Transverse colon (tissue), 4 donors: ENCODE measurements around the gene ARIH2. TPM values are rescaled to one million over a fixed set of nuclear protein-coding genes. Genes with fewer than 3 reads are reported as not detected.

ENCODE experiments used
- DNase-seq: peaks from one replicate; pipeline ENCODE4 v3.0.0-alpha.2; 2019
- H3K27ac ChIP-seq, 4 donors: fragments of 200-600 bp; sonication (generic); 2 replicates each; pipeline ENCODE4 v1.5.1; 2016 to 2018; ENCODE audit warnings: inconsistent platforms in 4 of 4
- H3K27me3 ChIP-seq: fragments of 200-600 bp; sonication (generic); 2 replicates; pipeline ENCODE4 v1.5.1; 2017; ENCODE audit warnings: inconsistent platforms
- H3K36me3 ChIP-seq, 4 donors: fragments of 200-600 bp; sonication (generic); 2 replicates each; pipeline ENCODE4 v1.5.1; 2017 to 2019; ENCODE audit warnings: inconsistent platforms in 4 of 4
- H3K4me1 ChIP-seq, 4 donors: fragments of 200-600 bp; sonication (generic); 2 replicates each; pipeline ENCODE4 v1.5.1; 2017 to 2020; ENCODE audit warnings: inconsistent platforms in 4 of 4
- H3K4me3 ChIP-seq, 4 donors: fragments of 200-600 bp; sonication (generic); 1 replicate in 1 of 4; 2 replicates in 3 of 4; pipeline versions ENCODE4 v1.5.1 to v1.6.1; 2017 to 2019; ENCODE audit warnings: inconsistent platforms in 4 of 4
- H3K9me3 ChIP-seq, 2 donors: fragments of 200-600 bp; sonication (generic); 2 replicates each; pipeline ENCODE4 v1.5.1; 2017 to 2019; ENCODE audit warnings: inconsistent platforms in 2 of 2
- CTCF ChIP-seq, 5 experiments: fragments of 200-600 bp in 3 of 5; fragments of 450-650 bp in 2 of 5; sonication (generic) in 3 of 5; IDR thresholded peaks; 1 replicate in 2 of 5; 2 replicates in 3 of 5; pipeline ENCODE4 v1.5.1; 2016 to 2017; ENCODE audit warnings: antibody characterized with exemption in 5 of 5, inconsistent platforms in 3 of 5, mild to moderate bottlenecking in 2 of 5, moderate library complexity in 1 of 5
- EP300 ChIP-seq: sonication (generic); formaldehyde crosslinking; IDR thresholded peaks from one replicate; pipeline ENCODE4 v1.6.1; 2017; ENCODE audit warnings: antibody characterized with exemption, low read depth
- POLR2A ChIP-seq: fragments of 450-650 bp; IDR thresholded peaks from one replicate; pipeline ENCODE4 v1.6.1; 2016; ENCODE audit warnings: antibody characterized with exemption, mild to moderate bottlenecking, moderate library complexity
- POLR2AphosphoS5 ChIP-seq, 3 donors: sonication (generic); formaldehyde crosslinking; IDR thresholded peaks; one replicate each; pipeline ENCODE4 v1.6.1; 2016; ENCODE audit warnings: antibody characterized with exemption in 3 of 3
- WGBS, 2 donors: methylation state at CpG; one replicate each; pipeline ENCODE4 v1.1.5; 2018; ENCODE audit warnings: low coverage in 1 of 2; 5-methylcytosine and 5-hydroxymethylcytosine counted together
- in situ Hi-C, 4 donors: fragments of 200-750 bp; cut with MboI; loops; one replicate each; pipeline versions ENCODE4 v1.15.0 to v1.15.1; 2017; ENCODE audit warnings: low sequenced_read_pairs in 3 of 4, low pct_ligation_motif_present in 1 of 4, low pct_unique_long_range_greater_than_20kb in 1 of 4
- intact Hi-C: fragments of 100-400 bp; cut with DNase I; formaldehyde crosslinking; loops from one replicate; pipeline ENCODE4 v1.15.1; 2023; ENCODE audit warnings: low total_unique reads
- total RNA-seq, 4 donors: library from RNA; depleted of rRNA; stranded (reverse); fragments of >200 nt; gene quantifications; one replicate each; pipeline ENCODE4 v1.1.0, GENCODE V29; 2016

The ARIH2 gene
- total RNA-seq, 4 donors from 2014 or later: 82.6 to 269 (median 115) TPM

GRCh38 chr3:48938156-48938555 lies 19.5 kb downstream of the ARIH2 start:
- TF ChIP-seq CTCF (IDR thresholded peaks at IDR 0.05) (no peak), POLR2AphosphoS5 (IDR thresholded peaks at IDR 0.05) (no peak), POLR2A (no peak), EP300 (no peak)

GRCh38 chr3:48938689-48939088 lies 20.0 kb downstream of the ARIH2 start:
- peaks cover 0 to 21% (median 4%) of the 10 kb centered on the region in 4 donors for H3K4me1 ChIP-seq
- H3K9me3 ChIP-seq: no peaks in the 10 kb centered on the region
- no peaks in the 10 kb centered on the region for H3K27me3 ChIP-seq
- in situ Hi-C loops: no loop called here
- H3K36me3 ChIP-seq: peaks cover 0 to 2% (median 0%) of the 10 kb centered on the region in 4 donors
- no peak overlapping the region for H3K4me3 ChIP-seq
- intact Hi-C loops: no loop called here
- no peak overlapping the region for H3K27ac ChIP-seq
- DNase-seq: no peak
- TF ChIP-seq POLR2AphosphoS5 (IDR thresholded peaks at IDR 0.05) (no peak), CTCF (IDR thresholded peaks at IDR 0.05) (no peak), EP300 (no peak), POLR2A (no peak)
- 91 to 92% methylated on average over 2 to 3 of the region's 3 CpGs for WGBS, 2 donors

More at GRCh38 chr3:48938156-48938555, 19.5 kb downstream of the ARIH2 start:
- H3K4me1 ChIP-seq: peaks cover 0 to 21% (median 4%) of the 10 kb centered on the region in 4 donors
- H3K9me3 ChIP-seq: no peaks in the 10 kb centered on the region
- no peak for DNase-seq
- H3K27me3 ChIP-seq: no peaks in the 10 kb centered on the region
- in situ Hi-C loops: no loop called here
- H3K27ac ChIP-seq: no peak overlapping the region
- peaks cover 0 to 3% (median 0%) of the 10 kb centered on the region in 4 donors for H3K36me3 ChIP-seq
- intact Hi-C loops: no loop called here
- H3K4me3 ChIP-seq: no peak overlapping the region

- in situ Hi-C loops (no loop called here), intact Hi-C loops (no loop called here)
- no peak overlapping the region for H3K27ac ChIP-seq
- H3K4me3 ChIP-seq: no peak overlapping the region
- TF ChIP-seq CTCF (IDR thresholded peaks at IDR 0.05): no peak
- TF ChIP-seq POLR2AphosphoS5 (IDR thresholded peaks at IDR 0.05): no peak
- no peak for TF ChIP-seq POLR2A
- no peak for TF ChIP-seq EP300
- H3K27me3 ChIP-seq: no peaks in the 10 kb centered on the region
- H3K9me3 ChIP-seq: no peaks in the 10 kb centered on the region
- peaks cover 0 to 3% (median 0%) of the 10 kb centered on the region in 4 donors for H3K36me3 ChIP-seq
- H3K4me1 ChIP-seq: peaks cover 0 to 6% (median 0%) of the 10 kb centered on the region in 4 donors
- no peak for DNase-seq
- 70 to 75% methylated on average over 1 to 2 of the region's 2 CpGs for WGBS, 2 donors
Observed at GRCh38 chr3:48945432-48945831, 26.8 kb downstream of the ARIH2 start.

GRCh38 chr3:48945891-48946549 lies 27.4 kb downstream of the ARIH2 start:
- H3K4me3 ChIP-seq: no peak overlapping the region
- no peaks in the 10 kb centered on the region for H3K9me3 ChIP-seq
- in situ Hi-C loops: no loop called here
- WGBS, 2 donors: 80 to 91% methylated on average over 2 to 4 of the region's 4 CpGs
- TF ChIP-seq POLR2A: no peak
- peaks cover 0 to 3% (median 0%) of the 10 kb centered on the region in 4 donors for H3K36me3 ChIP-seq
- no peak for DNase-seq
- no peak overlapping the region for H3K27ac ChIP-seq
- no peaks in the 10 kb centered on the region for H3K27me3 ChIP-seq
- intact Hi-C loops: no loop called here
- H3K4me1 ChIP-seq: peaks cover 0 to 3% (median 0%) of the 10 kb centered on the region in 4 donors

GRCh38 chr3:48949376-48949717 lies 30.7 kb downstream of the ARIH2 start:
- in situ Hi-C loops (no loop called here), intact Hi-C loops (no loop called here)
- WGBS, 2 donors: 60% methylated on average over 2 of the region's 2 CpGs; no CpG with 5 or more reads in 1 of the 2 donors
- Histone ChIP-seq H3K4me3 (no peak overlapping the region), H3K27ac (peak overlapping the region in 1 of 4 donors; percentile 33), H3K9me3 (no peaks in the 10 kb centered on the region), H3K36me3 (peaks cover 0 to 8% (median 2%) of the 10 kb centered on the region in 4 donors), H3K27me3 (no peaks in the 10 kb centered on the region), H3K4me1 (no peaks in the 10 kb centered on the region)
- no peak for TF ChIP-seq CTCF (IDR thresholded peaks at IDR 0.05)
- TF ChIP-seq POLR2AphosphoS5 (IDR thresholded peaks at IDR 0.05): no peak
- TF ChIP-seq EP300: no peak
- no peak for TF ChIP-seq POLR2A
- no peak for DNase-seq
